Lung (tissue), 12 donors: Measurements from ENCODE around the gene ABCC6. TPM values are rescaled to one million over a fixed set of nuclear protein-coding genes. Genes with fewer than 3 reads are reported as not detected.

Experiments
- ATAC-seq: fragments of 200-7000 bp; cut with Tn5 transposase; one replicate; pipeline ENCODE4 v1.9.1; 2020; ENCODE audit warnings: moderate number of reproducible peaks; ENCODE audit not compliant: insufficient read depth, low FRiP score
- DNase-seq, 3 donors: peaks; one replicate each; pipeline ENCODE4 v3.0.0-alpha.2; 2013 to 2017
- H3K27ac ChIP-seq, 2 donors: one replicate each; pipeline ENCODE4 v1.5.1; 2013; ENCODE audit warnings: mild to moderate bottlenecking in 2 of 2, moderate library complexity in 2 of 2, control low read depth in 1 of 2, inconsistent platforms in 1 of 2, low read depth in 1 of 2, low read length in 1 of 2
- H3K27me3 ChIP-seq, 3 donors: one replicate each; pipeline ENCODE4 v1.5.1; 2013; ENCODE audit warnings: low read length in 2 of 3; ENCODE audit not compliant: control insufficient read depth in 3 of 3, insufficient read depth in 3 of 3
- H3K36me3 ChIP-seq, 4 donors: one replicate each; pipeline ENCODE4 v1.5.1; 2013; ENCODE audit warnings: low read length in 4 of 4, mild to moderate bottlenecking in 1 of 4, moderate library complexity in 1 of 4; ENCODE audit not compliant: control insufficient read depth in 4 of 4, insufficient read depth in 4 of 4
- H3K4me1 ChIP-seq, 5 donors: one replicate each; pipeline ENCODE4 v1.5.1; 2013; ENCODE audit warnings: low read length in 5 of 5, mild to moderate bottlenecking in 2 of 5, moderate library complexity in 1 of 5; ENCODE audit not compliant: control insufficient read depth in 5 of 5, insufficient read depth in 5 of 5
- H3K4me3 ChIP-seq: one replicate; pipeline ENCODE4 v1.5.1; 2013; ENCODE audit warnings: mild to moderate bottlenecking, control low read depth, moderate library complexity
- H3K9ac ChIP-seq, 2 donors: one replicate each; pipeline ENCODE4 v1.5.1; 2013; ENCODE audit warnings: low read length in 2 of 2, control low read depth in 1 of 2; ENCODE audit not compliant: insufficient read depth in 1 of 2
- H3K9me3 ChIP-seq, 4 donors: one replicate each; pipeline ENCODE4 v1.5.1; 2013; ENCODE audit warnings: low read length in 3 of 4, mild to moderate bottlenecking in 1 of 4, moderate library complexity in 1 of 4; ENCODE audit not compliant: control insufficient read depth in 4 of 4, insufficient read depth in 3 of 4
- CTCF ChIP-seq: IDR thresholded peaks from 2 replicates; pipeline ENCODE4 v1.5.1; 2012; ENCODE audit warnings: mild to moderate bottlenecking; ENCODE audit errors: control extremely low read depth, extremely low read depth
- WGBS, 2 donors: extraction: QIAGEN DNeasy Blood & Tissue Kit; methylation state at CpG; one replicate each; pipeline ENCODE4 v1.1.7; 2013; 5-methylcytosine and 5-hydroxymethylcytosine counted together
- polyA plus RNA-seq, 2 donors: library from polyadenylated mRNA; stranded (reverse); fragments of 200-250 nt; gene quantifications; one replicate each; pipeline ENCODE4 v1.2.1, GENCODE V29; 2013
- total RNA-seq, 2 donors: library from RNA; depleted of rRNA in 1 of 2; stranded (reverse); fragments of >200 nt in 1 of 2; gene quantifications; one replicate each; pipeline ENCODE4 v1.2.1, GENCODE V29; 2014 to 2021
- donor health status: control.
- donor health status: control.
- donor health status: Bipolar disorder and iron deficiency.
- donor health status: healthy.
- donor health status: DM: yes; HTN: yes; CAD: no.

ABCC6 gene
- total and polyA plus RNA-seq, 4 donors: 10.0 to 37.0 (median 23.9) TPM

DNA sequence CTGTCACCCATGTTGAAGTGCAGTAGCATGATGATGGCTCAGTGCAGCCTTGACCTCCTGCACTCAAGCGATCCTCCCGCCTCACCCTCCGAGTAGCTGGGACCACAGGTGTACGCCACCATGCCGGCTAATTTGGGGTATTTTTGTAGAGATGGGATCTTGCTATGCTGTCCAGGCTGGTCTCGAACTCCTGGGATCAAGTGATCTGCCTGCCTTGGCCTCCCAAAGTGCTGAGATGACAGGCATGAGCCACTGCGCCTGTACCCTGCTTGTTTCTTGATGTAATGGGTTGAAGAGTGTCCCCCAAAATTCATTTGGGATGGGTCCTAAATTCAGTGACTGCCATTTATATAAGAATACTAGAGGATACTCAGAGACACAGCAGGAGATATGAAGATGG is 57.2 kb downstream of the ABCC6 start:
- DNase-seq: no peak
- Histone ChIP-seq H3K9ac (no peak overlapping the region), H3K27me3 (no peaks in the 10 kb centered on the region), H3K9me3 (peaks cover 0 to 3% (median 0%) of the 10 kb centered on the region in 4 donors), H3K27ac (no peak overlapping the region), H3K36me3 (peaks cover 0 to 23% (median 0%) of the 10 kb centered on the region in 4 donors), H3K4me1 (no peaks in the 10 kb centered on the region), H3K4me3 (no peak overlapping the region)
- no peak for ATAC-seq
- no peak for TF ChIP-seq CTCF
- 84 to 89% methylated on average over 7 of the region's 7 CpGs for WGBS, 2 donors

DNA sequence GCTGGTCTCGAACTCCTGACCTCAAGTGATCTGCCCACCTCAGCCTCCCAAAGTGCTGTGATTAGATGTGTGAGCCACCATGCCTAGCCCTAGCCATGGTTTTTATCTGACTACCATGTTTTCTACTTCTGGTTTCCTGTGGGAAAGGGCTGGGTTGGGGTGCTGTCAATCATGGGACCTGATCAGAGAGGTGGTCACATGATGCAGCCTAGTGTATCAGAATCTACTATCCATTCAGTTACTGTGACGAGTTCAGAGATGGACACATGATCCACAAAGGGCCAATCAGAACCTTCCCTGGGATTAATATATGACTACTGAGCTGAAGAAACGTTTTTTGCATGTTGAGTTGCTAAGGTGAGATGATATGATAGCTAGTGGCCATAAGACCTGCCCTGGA is 59.1 kb downstream of the ABCC6 start:
- Histone ChIP-seq H3K9me3 (peaks cover 0 to 10% (median 2%) of the 10 kb centered on the region in 4 donors), H3K36me3 (peaks cover 0 to 20% (median 0%) of the 10 kb centered on the region in 4 donors), H3K4me1 (no peaks in the 10 kb centered on the region), H3K27ac (no peak overlapping the region), H3K4me3 (no peak overlapping the region), H3K9ac (no peak overlapping the region), H3K27me3 (no peaks in the 10 kb centered on the region)
- no peak for DNase-seq
- ATAC-seq: no peak
- 83 to 94% methylated on average over 3 of the region's 3 CpGs for WGBS, 2 donors
- TF ChIP-seq CTCF: no peak

GRCh38 chr16:16163571-16163970 is 59.7 kb downstream of the ABCC6 start:
- Histone ChIP-seq H3K27ac (no peak overlapping the region), H3K4me1 (no peaks in the 10 kb centered on the region), H3K36me3 (peaks cover 0 to 18% (median 0%) of the 10 kb centered on the region in 4 donors), H3K9me3 (peaks cover 0 to 12% (median 7%) of the 10 kb centered on the region in 4 donors), H3K27me3 (no peaks in the 10 kb centered on the region), H3K9ac (no peak overlapping the region), H3K4me3 (no peak overlapping the region)
- DNase-seq (no peak), ATAC-seq (no peak)
- 94 to 98% methylated on average over 5 of the region's 5 CpGs for WGBS, 2 donors
- TF ChIP-seq CTCF: no peak

- H3K27ac ChIP-seq: no peak overlapping the region
- H3K36me3 ChIP-seq: peaks cover 0 to 16% (median 0%) of the 10 kb centered on the region in 4 donors
- 87 to 99% methylated on average over 4 of the region's 4 CpGs for WGBS, 2 donors
Measured at GRCh38 chr16:16163109-16163508, 60.2 kb downstream of the ABCC6 start.

More at GRCh38 chr16:16163109-16163508, 60.2 kb downstream of the ABCC6 start:
- no peak overlapping the region for H3K9ac ChIP-seq
- DNase-seq (no peak), ATAC-seq (no peak)
- H3K27me3 ChIP-seq: no peaks in the 10 kb centered on the region
- no peaks in the 10 kb centered on the region for H3K4me1 ChIP-seq
- no peak for TF ChIP-seq CTCF
- H3K4me3 ChIP-seq: no peak overlapping the region
- peaks cover 0 to 13% (median 9%) of the 10 kb centered on the region in 4 donors for H3K9me3 ChIP-seq
